ELF-1 (cell line): Measurements from ENCODE around the gene ADAMTS12.
A peak's percentile ranks its signal among the peaks of the same experiment; 100 is the strongest.
"Not testable (repeated sequence)": the region's sequence is repeated elsewhere in the genome, so short reads cannot be mapped to it uniquely, and the experiment has no call there.

Experiments used
- DNase-seq: peaks from one replicate; pipeline ENCODE4 v3.0.0-alpha.2; 2016; ENCODE audit warnings: low read depth, low spot score

Gene ADAMTS12

DNA sequence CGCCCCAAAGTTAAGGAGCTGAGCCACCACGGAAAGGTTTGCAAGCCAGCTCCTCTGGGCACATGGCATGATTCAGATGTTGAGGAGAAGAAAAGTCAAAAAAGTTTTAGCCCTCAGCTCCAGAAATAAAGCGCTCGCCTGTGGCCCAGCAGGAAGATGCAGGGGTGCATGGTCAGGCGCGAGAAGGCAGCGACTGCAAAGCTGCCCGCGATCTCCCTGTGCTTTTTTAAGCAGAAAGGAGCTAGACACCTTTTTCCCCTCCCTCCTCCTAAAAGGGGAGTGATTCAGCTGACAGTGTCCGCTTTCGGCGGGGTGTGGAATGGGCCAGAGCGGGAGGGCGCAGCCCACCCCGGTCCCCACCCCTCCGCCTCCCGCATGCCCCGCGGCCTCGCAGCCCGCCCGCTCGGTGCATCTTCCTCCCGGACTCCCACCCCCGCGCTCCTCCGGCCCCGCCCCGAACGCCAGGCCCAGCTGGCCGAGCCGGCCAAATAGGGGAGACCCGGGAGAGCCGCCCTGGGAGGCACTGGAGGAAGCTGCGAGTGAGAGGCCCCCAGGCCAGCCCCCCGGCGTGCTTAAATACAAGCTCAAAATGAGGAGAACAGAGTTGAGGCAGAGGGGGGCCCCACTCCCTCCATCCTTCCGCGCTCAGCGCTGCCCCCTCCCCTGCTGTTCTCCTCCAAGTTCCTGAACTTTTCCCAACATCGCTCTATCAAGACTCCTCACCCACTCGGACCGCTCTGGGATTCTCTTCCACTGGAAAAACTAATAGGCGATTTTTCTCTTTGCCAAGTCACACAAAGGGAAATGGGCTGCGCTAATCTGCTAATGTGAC lies at the start of gene ADAMTS12:
ADAMTS12 (minus strand) TSS at position 203 of the 832 bp plus-strand sequence; CDS start at position 69, 134 bp downstream.
- peak; percentile 77 for DNase-seq

GRCh38 chr5:33941090-33941489 lies 49.3 kb upstream of the ADAMTS12 start:
- DNase-seq: no peak

DNA sequence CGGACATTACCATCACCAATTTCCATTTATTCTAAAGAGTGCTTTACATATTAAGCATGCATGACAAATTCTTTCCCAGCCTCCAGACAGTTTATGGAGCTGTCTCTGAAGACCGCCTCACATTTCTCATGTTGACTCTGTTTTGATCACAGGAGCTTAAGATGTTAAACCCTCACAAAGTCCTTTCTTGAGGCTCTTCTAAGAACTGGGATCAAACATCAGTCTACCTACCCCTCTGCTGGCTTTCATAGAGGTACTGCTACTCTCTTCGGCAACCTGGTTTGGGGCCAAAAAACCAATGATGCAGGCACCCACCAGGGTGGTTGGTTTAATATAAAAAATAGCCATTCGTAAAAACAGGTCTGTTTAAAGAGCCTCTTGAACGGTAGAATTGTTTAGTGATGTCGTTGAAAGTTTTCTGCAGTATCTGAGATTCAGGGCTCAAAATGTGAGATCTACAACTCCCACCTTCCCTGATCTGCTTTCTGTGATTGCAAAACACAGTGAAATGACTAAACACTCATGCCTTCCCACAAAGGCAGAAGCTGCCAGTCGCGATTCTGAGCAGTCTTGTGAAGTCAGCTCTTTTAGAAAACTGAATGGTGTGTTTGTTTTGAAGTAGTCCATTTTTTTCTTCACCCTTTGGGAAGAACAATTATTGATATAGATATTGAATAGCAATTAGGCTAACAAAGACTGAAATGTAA lies 47.9 kb upstream of the ADAMTS12 start:
- DNase-seq: no peak

DNA sequence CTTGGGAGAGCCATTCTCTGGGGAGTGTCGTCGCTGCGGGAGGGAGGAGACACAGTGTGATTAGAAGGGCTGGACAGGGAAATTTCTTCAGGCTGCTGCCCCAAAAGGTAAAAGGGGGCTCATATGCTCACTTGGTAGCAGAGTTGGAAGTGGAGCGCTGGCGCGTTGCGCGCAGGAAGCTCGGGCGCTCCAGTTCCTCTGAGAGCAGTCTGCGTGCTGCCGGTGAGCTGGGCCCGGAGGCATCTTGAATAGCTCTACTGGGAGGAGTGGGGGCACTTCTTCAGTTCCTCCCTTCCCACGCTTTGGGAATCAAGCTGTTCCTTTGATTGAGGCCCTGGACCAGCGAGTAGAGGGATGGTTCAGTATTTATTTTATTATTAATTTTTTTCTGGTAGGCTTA lies 47.1 kb upstream of the ADAMTS12 start:
- DNase-seq: no peak

DNA sequence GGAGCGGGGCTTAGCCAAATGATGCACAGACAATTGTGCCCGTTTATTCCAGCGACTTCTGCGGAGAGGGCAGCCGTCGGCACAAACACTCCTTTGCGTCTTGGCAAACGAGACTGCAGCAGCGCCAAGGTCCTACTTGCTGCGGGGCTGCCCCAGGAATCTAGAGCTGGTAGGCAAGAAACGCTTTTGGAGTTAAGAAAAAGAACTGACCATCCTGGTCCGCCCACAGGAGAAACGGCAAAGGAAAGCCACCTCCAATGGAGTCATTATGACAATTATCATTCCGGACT lies 46.7 kb upstream of the ADAMTS12 start:
- no peak for DNase-seq

DNA sequence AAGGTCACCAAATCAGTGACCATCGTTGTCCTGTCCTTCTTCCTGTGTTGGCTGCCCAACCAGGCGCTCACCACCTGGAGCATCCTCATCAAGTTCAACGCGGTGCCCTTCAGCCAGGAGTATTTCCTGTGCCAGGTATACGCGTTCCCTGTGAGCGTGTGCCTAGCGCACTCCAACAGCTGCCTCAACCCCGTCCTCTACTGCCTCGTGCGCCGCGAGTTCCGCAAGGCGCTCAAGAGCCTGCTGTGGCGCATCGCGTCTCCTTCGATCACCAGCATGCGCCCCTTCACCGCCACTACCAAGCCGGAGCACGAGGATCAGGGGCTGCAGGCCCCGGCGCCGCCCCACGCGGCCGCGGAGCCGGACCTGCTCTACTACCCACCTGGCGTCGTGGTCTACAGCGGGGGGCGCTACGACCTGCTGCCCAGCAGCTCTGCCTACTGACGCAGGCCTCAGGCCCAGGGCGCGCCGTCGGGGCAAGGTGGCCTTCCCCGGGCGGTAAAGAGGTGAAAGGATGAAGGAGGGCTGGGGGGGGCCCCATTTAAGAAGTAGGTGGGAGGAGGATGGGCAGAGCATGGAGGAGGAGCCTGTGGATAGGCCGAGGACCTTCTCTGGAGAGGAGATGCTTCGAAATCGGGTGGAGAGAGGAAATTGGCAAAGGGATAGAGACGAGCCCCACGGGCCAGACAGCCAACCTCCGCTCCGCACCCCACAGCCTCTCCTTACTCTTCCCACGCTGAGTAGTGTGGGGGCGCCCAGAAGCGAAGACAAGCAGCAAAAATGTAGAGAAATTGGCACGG lies 46.1 kb upstream of the ADAMTS12 start:
- no peak for DNase-seq

GRCh38 chr5:33937017-33937706 lies 45.4 kb upstream of the ADAMTS12 start:
- DNase-seq: no peak

DNA sequence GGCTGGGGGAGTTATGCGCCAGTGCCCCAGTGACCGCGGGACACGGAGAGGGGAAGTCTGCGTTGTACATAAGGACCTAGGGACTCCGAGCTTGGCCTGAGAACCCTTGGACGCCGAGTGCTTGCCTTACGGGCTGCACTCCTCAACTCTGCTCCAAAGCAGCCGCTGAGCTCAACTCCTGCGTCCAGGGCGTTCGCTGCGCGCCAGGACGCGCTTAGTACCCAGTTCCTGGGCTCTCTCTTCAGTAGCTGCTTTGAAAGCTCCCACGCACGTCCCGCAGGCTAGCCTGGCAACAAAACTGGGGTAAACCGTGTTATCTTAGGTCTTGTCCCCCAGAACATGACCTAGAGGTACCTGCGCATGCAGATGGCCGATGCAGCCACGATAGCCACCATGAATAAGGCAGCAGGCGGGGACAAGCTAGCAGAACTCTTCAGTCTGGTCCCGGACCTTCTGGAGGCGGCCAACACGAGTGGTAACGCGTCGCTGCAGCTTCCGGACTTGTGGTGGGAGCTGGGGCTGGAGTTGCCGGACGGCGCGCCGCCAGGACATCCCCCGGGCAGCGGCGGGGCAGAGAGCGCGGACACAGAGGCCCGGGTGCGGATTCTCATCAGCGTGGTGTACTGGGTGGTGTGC lies 44.7 kb upstream of the ADAMTS12 start, which contains the start of gene RXFP3:
RXFP3 (plus strand) TSS at position 6 of the 636 bp plus-strand sequence; CDS start at position 361, 355 bp downstream.
- DNase-seq: peak; percentile 38

DNA sequence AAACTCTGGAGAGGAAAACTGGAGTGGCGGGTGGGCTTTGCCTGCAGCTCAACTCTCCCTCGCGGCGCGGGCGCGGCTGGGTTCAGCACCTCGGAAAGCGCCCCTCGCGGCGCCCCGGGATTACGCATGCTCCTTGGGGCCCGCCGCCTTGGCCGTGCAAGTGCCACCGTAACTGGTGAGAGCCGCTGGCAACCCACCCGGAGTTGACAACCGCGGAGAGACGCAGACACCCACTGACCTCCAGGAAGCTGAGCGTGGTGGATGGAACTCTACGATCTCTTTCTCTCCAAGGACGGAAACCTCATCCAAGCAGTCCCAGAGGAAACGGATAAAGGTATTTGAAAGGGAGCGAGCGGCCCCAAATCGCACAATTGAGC lies 44.2 kb upstream of the ADAMTS12 start:
- DNase-seq: peak; percentile 80

DNA sequence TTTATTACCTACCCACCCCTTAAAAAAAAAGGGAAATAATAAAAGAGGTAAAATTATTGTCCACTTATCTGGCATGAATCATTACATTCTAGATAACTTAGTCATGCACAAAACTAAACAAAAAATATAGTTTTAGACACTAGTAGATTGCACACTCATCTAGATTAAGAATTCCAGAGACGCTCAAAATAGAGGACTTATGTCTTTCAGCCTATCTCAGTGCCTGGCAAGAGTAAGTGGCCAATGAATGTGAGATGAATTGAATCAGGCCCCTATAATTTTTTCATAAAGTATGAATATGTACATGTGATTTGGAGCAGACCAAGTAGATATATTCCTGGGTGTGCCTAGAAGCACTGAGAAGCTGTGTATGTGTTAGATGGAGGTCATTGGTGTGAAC lies 42.4 kb upstream of the ADAMTS12 start:
- DNase-seq: no peak

DNA sequence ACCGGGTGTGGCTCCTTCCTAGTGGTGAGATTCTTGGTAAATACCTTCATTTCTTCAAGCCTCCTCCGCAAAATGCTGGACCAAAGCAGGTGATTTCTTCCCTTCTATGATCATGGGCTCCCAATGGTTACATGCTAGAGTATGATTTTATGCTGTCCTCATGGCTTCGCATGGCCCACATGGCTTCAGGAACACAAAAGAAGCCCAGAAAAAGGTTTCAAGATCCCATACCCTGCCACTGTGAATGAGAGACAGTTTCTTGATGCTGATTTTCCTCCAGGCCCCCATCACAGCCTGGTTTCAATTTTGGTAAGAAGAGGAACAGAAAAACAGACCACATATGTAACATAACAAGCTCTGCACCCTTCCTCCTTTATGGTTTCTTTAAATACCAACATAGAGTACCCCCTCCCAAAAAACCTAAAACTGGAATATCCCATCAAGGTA lies 42.0 kb upstream of the ADAMTS12 start:
- DNase-seq: no peak

DNA sequence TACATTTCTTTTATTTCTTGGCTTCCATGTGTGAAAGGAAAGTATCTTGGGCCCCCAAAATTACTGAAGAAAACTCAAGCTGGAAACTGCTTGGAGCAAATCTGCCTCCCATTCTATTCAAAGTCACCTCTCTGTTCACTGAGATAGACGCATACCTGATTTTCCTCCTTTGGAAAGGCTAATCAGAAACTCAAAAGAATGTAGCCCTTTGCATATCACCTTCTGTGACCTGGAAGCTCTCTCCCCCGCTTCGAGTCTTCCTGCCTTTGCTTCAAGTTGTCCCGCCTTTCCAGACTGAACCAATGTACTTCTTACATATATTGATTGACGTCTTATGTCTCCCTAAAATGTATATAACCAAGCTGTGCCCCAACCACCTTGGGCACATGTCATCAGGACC lies 39.3 kb upstream of the ADAMTS12 start:
- DNase-seq: no peak

GRCh38 chr5:33929925-33930690 lies 38.3 kb upstream of the ADAMTS12 start:
- DNase-seq: peak; percentile 34

DNA sequence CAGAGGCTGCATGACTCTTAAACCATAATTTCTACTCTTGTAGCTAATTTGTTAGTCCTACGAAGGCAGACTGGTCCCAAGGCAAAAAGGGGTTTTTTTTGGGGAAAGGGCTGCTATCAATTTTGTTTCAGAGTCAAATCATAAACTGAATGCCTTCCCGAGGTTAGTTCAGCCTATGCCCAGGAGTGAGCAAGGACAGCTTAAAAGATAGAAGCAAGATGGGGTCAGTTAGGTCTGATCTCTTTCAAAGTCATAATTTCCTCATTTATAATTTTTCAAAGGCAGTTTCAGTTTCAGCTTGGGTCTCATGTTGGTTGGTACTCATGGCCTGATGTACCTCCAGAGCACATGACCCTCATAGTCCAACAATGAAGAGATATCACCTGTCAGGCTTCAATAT lies 36.5 kb upstream of the ADAMTS12 start:
- no peak for DNase-seq

- DNase-seq: no peak
Observed at GRCh38 chr5:33927685-33928084, 35.9 kb upstream of the ADAMTS12 start.

DNA sequence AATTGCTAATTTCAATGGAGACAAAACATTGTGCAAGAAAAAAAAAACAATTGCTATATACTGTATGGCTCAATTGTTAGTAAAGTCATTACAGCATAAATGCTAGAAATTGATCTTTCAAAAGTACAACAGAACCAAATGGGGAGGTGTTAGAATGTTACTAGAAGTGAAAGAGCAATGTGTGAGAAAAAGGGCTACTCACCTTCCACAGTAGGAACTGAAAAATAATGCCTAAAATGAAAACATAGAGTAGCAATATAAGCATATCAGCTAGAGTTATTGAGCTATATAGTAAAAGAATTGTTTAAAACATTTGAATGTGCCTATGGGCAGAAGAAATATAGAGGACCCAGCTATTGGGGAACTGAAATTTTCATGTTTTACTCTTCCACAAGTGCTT lies 33.5 kb upstream of the ADAMTS12 start:
- no peak for DNase-seq

DNA sequence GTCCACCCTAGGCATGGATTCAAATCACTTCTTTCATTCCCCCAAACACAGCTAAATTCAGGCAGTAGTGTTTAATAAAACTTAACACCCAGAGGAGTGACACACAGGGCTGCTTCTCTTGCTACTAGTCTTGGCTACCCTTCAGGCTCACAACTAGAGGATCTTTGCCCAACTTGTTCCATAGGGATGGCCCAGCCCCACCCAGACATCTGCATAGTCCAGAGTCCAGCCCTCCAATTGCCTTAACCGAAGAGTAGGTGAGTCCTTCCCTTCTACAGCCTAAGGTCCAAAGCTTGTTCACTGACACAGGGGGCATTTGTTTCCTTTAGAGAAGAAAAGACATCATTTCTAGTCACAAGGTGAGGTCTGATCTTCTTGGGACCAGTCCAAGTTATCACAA lies 29.2 kb upstream of the ADAMTS12 start:
- DNase-seq: no peak

DNA sequence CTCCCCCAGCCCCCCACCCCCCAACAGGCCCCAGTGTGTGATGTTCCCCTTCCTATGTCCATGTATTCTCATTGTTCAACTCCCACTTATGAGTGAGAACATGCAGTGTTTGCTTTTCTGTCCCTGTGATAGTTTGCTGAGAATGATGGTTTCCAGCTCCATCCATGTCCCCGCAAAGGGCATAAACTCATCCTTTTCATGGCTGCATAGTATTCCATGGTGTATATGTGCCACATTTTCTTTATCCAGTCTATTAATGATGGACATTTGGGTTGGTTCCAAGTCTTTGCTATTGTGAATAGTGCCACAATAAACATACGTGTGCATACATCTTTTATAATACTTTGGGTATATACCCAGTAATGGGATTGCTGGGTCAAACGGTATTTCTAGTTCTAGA lies 23.1 kb upstream of the ADAMTS12 start:
- not testable (repeated sequence) for DNase-seq

- peak; percentile 20 for DNase-seq
Observed at GRCh38 chr5:33906248-33906647, 14.5 kb upstream of the ADAMTS12 start.

DNA sequence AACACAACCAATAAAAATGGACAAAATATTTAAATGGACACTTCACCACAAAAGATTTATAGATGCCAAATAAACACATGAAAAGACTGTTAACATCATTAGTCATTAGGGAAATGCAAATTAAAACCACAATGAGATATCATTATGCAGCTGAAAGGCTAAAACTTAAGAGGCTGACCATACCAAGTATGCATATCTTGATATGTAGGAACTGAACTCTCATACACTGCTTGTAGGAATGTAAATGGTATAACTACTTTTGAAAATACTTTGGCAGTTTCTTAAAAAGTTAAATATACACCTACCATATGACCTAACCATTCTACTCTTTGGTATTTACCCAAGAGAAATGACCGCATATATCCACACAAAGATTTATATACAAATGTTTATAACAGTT lies 13.6 kb upstream of the ADAMTS12 start:
- no peak for DNase-seq
